ENCODE measurements around the gene CD28.
"Not testable (repeated sequence)": the region's sequence is repeated elsewhere in the genome, so short reads cannot be mapped to it uniquely, and the experiment has no call there.

Gene CD28

GRCh38 chr2:203748331-203749126 is 42.1 kb downstream of the CD28 start:
- DNase-seq (ENCODE audit: low spot score) = no peak

GRCh38 chr2:203750346-203751068 is 44.1 kb downstream of the CD28 start:
- DNase-seq (ENCODE audit: low spot score) = no peak

- no peak for DNase-seq (ENCODE audit: low spot score)
These were observed 45.3 kb downstream of the CD28 start for GRCh38 chr2:203751685-203752271.

- no peak for DNase-seq (ENCODE audit: low spot score)
These were observed 49.7 kb downstream of the CD28 start for GRCh38 chr2:203756161-203756560.

DNA sequence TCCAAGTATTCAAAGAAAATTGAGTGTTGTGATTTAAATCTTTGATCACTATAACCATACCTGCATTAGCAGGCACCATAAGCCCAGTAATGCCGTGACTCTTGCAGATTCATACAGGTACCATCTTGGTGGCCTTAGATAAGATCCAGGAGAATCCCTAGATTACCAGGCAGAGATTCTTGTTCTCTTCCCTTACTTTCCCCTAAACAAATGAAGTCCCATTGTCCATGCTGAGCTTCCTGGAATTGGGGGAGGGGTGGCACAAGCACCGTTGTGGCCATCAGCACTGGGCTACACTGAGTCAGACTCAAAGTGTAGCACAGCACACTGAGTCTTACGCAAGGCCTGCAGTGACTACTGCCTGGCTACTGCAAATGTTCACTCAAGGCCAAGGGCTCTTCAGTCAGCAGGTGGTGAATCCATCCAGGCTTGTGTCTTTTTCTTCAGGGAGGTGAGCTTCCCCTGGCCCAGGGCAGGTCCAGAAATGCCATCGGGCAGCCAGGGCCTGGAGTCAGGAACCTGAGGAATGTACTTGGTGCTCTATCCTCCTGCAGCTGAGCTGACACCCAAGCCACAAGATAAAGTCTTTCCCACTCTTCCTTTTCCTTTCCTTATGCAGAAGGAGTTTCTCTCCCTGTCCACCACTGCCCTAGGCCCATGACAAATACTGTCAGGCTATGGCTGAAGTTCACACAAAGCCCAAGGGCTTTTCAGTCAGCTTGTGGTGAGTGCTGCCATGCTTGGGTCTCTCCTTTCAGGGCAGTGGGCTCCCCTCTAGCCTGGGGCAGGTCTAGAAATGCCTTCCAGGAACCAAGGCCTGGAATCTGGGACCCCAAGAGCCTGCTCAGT is 52.6 kb downstream of the CD28 start:
- peak; percentile 28 for DNase-seq (ENCODE audit: low spot score)

- peak; percentile 69 for DNase-seq (ENCODE audit: low spot score)
These were observed 53.4 kb downstream of the CD28 start for GRCh38 chr2:203759690-203760365.

GRCh38 chr2:203761121-203761520 is 54.7 kb downstream of the CD28 start:
- no peak for DNase-seq (ENCODE audit: low spot score)

GRCh38 chr2:203763241-203763937 is 57.0 kb downstream of the CD28 start:
- no peak for DNase-seq (ENCODE audit: low spot score)

DNA sequence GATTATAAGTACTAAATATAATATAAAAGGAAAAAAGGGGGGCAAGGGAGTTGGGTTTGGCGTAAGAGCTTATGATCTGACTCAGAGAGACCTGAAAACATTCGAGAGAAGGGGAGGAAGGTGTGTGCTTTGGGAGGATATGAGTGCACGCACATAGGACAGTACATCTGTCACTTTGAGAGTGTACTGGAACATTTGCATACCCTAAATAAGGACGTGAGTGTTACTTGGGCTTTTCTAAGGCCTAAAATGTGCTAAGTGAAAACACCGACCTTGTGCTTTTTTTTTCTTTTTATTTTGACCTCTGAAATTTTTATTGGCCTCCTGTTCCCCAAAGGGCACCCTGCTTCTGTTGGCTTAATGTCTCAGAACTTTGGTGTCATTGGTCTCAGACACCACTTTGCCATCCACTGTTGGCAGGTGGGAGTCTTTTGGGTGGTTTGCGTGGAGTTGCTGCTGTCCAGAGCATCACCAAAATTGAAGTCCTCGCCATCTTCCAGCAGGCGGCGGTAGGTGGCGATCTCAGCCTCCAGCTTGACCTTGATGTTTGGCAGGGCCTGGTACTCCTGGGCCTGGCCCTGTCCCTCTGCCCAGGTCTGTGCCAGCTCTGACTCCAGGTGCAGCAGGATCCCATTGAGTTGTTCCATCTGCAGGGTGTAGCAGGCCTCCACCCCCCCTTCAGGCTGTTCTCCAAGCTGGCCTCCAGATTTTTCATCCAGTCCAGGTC is 57.7 kb downstream of the CD28 start:
- no peak for DNase-seq (ENCODE audit: low spot score)

- no peak for DNase-seq (ENCODE audit: low spot score)
These were observed 66.2 kb downstream of the CD28 start for GRCh38 chr2:203772456-203773165.

DNA sequence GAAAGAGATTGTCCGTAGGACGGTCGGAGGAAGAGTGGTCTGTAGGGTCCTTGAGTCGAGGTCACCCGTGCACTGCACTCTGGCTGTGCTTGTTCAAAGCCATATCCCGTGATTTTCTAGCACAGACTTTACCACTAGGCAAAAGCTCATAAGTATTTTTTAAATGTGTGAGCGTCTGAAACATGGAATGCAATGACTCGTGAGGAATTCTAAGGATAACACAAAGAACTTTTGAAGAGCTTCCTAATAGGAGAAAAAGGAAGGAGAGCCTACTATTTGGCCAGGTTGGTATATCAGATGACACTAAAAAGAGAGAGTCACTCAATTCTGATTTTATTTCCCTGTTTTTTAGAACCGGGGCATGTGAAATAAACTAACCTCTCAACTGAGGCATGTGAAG is 68.3 kb downstream of the CD28 start:
- DNase-seq (ENCODE audit: low spot score) = no peak

GRCh38 chr2:203775684-203776083 is 69.2 kb downstream of the CD28 start:
- no peak for DNase-seq (ENCODE audit: low spot score)

GRCh38 chr2:203777030-203777429 is 70.6 kb downstream of the CD28 start:
- no peak for DNase-seq (ENCODE audit: low spot score)

DNA sequence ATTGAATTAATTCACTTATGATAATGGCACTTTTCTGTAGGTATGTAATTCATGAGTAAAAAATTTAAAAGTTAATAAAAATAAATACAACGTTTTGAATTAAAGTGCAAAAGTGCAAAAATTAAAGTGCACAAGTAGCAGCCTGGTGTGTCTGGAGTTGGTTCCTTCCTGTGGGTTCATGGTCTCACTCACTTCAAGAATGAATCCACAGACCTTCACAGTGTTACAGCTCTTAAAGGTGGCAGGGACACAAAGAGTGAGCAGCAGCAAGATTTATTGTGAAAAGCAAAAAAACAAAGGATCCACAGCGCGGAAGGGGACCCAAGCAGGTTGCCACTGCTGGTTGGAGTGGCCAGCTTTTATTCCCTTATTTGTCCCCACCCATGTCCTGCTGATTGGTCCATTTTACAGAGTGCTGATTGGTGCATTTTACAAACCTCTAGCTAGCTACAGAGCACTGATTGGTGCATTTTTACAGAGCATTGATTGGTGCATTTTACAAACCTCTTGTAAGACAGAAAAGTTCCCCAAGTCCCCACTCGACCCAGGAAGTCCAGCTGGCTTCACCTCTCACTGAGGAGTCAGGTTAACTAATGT is 73.1 kb downstream of the CD28 start:
- DNase-seq (ENCODE audit: low spot score) = not testable (repeated sequence)

- no peak for DNase-seq (ENCODE audit: low spot score)
These were observed 73.8 kb downstream of the CD28 start for GRCh38 chr2:203780231-203780630.

- DNase-seq (ENCODE audit: low spot score) = no peak
These were observed 74.7 kb downstream of the CD28 start for GRCh38 chr2:203781151-203781550.

GRCh38 chr2:203782262-203782976 is 76.0 kb downstream of the CD28 start:
- peak; percentile 35 for DNase-seq (ENCODE audit: low spot score)

DNA sequence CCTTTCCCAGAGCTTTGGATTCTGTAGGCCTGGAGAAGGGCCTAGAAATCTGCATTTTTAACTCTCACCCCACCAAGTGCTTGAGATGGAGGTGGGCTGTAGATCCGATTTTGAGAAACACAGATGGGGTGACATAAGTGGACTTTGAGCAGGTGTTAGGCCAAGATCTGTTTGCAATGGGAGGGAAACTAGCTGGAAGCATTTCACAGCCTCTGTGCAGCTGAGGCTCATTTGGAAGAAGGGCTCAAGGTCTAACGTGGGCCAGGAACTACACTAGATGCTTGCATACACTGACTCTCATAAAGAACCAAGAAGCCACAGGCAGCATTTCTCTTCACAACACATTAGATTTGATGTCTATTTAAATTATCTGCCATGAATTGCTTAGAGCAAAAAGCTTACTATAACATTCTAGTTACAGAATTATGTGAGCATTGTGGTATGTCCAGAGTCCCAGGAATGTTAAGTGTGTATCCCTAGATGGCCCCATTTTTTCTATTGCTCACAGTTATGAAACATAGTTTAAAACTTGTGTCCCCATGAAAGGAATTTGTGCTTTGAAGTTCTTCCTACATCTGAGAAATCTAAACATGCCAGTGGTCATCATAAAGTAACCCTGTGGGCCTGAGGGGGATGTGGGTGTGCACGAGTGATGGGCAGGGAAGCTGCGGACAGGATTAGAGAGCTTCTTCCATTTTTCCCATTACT is 77.2 kb downstream of the CD28 start:
- DNase-seq (ENCODE audit: low spot score) = no peak
